WTC11 (cell line): ENCODE data around the gene FAM47E. TPM values are rescaled to one million over a fixed set of nuclear protein-coding genes. Genes with fewer than 3 reads are reported as not detected.

ENCODE experiments used
- ATAC-seq: fragments of 200-7000 bp; cut with Tn5 transposase; 2 replicates; pipeline ENCODE4 v1.10.0; 2021; ENCODE audit warnings: mild to moderate bottlenecking, moderate library complexity
- CTCF ChIA-PET: fragments of 300-600 bp; sonication (Branson Sonifier 250); formaldehyde crosslinking; loops from one replicate; lab custom pipeline; 2021; ENCODE audit warnings: antibody characterized with exemption; lab: Charles Lee
- POLR2A ChIA-PET: fragments of 350-600 bp; sonication (Branson Sonifier 250); formaldehyde crosslinking; loops from one replicate; lab custom pipeline; 2021; ENCODE audit warnings: antibody characterized with exemption; lab: Charles Lee
- DNase-seq: peaks from one replicate; pipeline ENCODE4 v3.0.0; 2021; ENCODE audit warnings: low spot score
- H3K27ac Mint-ChIP-seq: 2 replicates; pipeline ENCODE4 v1.8.0; 2021; ENCODE audit warnings: mixed read lengths
- H3K27me3 Mint-ChIP-seq: 2 replicates; pipeline ENCODE4 v1.8.0; 2021; ENCODE audit warnings: low read depth, mild to moderate bottlenecking, moderate library complexity, mixed read lengths
- H3K36me3 Mint-ChIP-seq: 2 replicates; pipeline ENCODE4 v1.8.0; 2021; ENCODE audit warnings: mixed read lengths
- H3K4me1 Mint-ChIP-seq: 2 replicates; pipeline ENCODE4 v1.8.0; 2022; ENCODE audit warnings: mixed read lengths
- H3K4me3 Mint-ChIP-seq: 2 replicates; pipeline ENCODE4 v1.8.0; 2021; ENCODE audit warnings: mild to moderate bottlenecking, moderate library complexity, mixed read lengths
- H3K9me3 Mint-ChIP-seq: 2 replicates; pipeline ENCODE4 v1.8.0; 2021; ENCODE audit warnings: mixed read lengths
- AFF4 ChIP-seq: sonication (generic); formaldehyde crosslinking; IDR thresholded peaks from 2 replicates; pipeline ENCODE4 v1.8.1; 2023; ENCODE audit warnings: mild to moderate bottlenecking, missing genetic modification reagents, borderline replicate concordance
- AR ChIP-seq: fragments of 250-450 bp; sonication (Bioruptor Pico); IDR thresholded peaks from 2 replicates; pipeline ENCODE4 v1.9.0; 2021; ENCODE audit warnings: mild to moderate bottlenecking
- CBFB ChIP-seq: sonication (generic); formaldehyde crosslinking; IDR thresholded peaks from 2 replicates; pipeline ENCODE4 v1.8.1; 2022; ENCODE audit warnings: mild to moderate bottlenecking, low read depth, missing genetic modification reagents
- CDX4 ChIP-seq: fragments of 250-450 bp; sonication (Bioruptor Pico); IDR thresholded peaks from 2 replicates; pipeline ENCODE4 v1.9.0; 2021; ENCODE audit warnings: moderate library complexity, mild to moderate bottlenecking, inconsistent platforms, borderline replicate concordance
- E2F1 ChIP-seq: sonication (generic); formaldehyde crosslinking; IDR thresholded peaks from 2 replicates; pipeline ENCODE4 v1.8.0; 2022; ENCODE audit warnings: mild to moderate bottlenecking, missing genetic modification reagents
- FOXK1 ChIP-seq: sonication (generic); formaldehyde crosslinking; IDR thresholded peaks from 2 replicates; pipeline ENCODE4 v1.8.0; 2022; ENCODE audit warnings: mild to moderate bottlenecking, moderate library complexity, missing genetic modification reagents
- FOXP1 ChIP-seq: sonication (generic); formaldehyde crosslinking; IDR thresholded peaks from 2 replicates; pipeline ENCODE4 v1.8.0; 2022; ENCODE audit warnings: missing genetic modification reagents, mild to moderate bottlenecking, moderate library complexity, borderline replicate concordance
- JAZF1 ChIP-seq: fragments of 250-450 bp; sonication (Bioruptor Pico); IDR thresholded peaks from 2 replicates; pipeline ENCODE4 v1.9.0; 2021; ENCODE audit warnings: moderate library complexity, mild to moderate bottlenecking, inconsistent platforms
- KAT7 ChIP-seq: sonication (generic); formaldehyde crosslinking; IDR thresholded peaks from 2 replicates; pipeline ENCODE4 v1.8.1; 2023; ENCODE audit warnings: missing genetic modification reagents, mild to moderate bottlenecking, borderline replicate concordance
- NR3C1 ChIP-seq: sonication (generic); formaldehyde crosslinking; conservative IDR thresholded peaks from 2 replicates; pipeline ENCODE4 v1.8.1; 2023; ENCODE audit warnings: low read depth, mild to moderate bottlenecking, missing genetic modification reagents
- RELA ChIP-seq: sonication (generic); formaldehyde crosslinking; IDR thresholded peaks from 2 replicates; pipeline ENCODE4 v1.8.1; 2022; ENCODE audit warnings: missing genetic modification reagents, mild to moderate bottlenecking, borderline replicate concordance
- SMAD4 ChIP-seq: sonication (generic); formaldehyde crosslinking; IDR thresholded peaks from 2 replicates; pipeline ENCODE4 v1.8.0; 2022; ENCODE audit warnings: mild to moderate bottlenecking, missing genetic modification reagents
- SOX15 ChIP-seq: fragments of 250-450 bp; sonication (Bioruptor Pico); IDR thresholded peaks from 2 replicates; pipeline ENCODE4 v1.9.0; 2021; ENCODE audit warnings: mild to moderate bottlenecking
- ZNF232 ChIP-seq: sonication (generic); formaldehyde crosslinking; IDR thresholded peaks from 2 replicates; pipeline ENCODE4 v1.8.0; 2022; ENCODE audit warnings: mild to moderate bottlenecking, missing genetic modification reagents
- ZNF671 ChIP-seq: fragments of 250-450 bp; sonication (Bioruptor Pico); IDR thresholded peaks from 2 replicates; pipeline ENCODE4 v1.8.0; 2021; ENCODE audit warnings: mild to moderate bottlenecking
- total RNA-seq: library from RNA; stranded (reverse); gene quantifications from 3 replicates; pipeline ENCODE4 v1.2.3, GENCODE V29; 2021
- TF ChIP-seq, protein P1 (sequence below): fragments of 250-450 bp; sonication (Bioruptor Pico); IDR thresholded peaks from 2 replicates; pipeline ENCODE4 v1.9.0; 2021; ENCODE audit warnings: mild to moderate bottlenecking, borderline replicate concordance
- TF ChIP-seq, protein P2 (sequence below): sonication (generic); formaldehyde crosslinking; IDR thresholded peaks from 2 replicates; pipeline ENCODE4 v1.8.0; 2023; ENCODE audit warnings: mild to moderate bottlenecking, missing genetic modification reagents
- TF ChIP-seq, protein P3 (sequence below): fragments of 250-450 bp; sonication (Bioruptor Pico); conservative IDR thresholded peaks from 2 replicates; pipeline ENCODE4 v1.9.0; 2021; ENCODE audit warnings: mild to moderate bottlenecking

The FAM47E gene
- total RNA-seq, 1 experiment from 2014 or later: 1.4 TPM

GRCh38 chr4:76226418-76226817 lies 25.1 kb upstream of the FAM47E start:
- H3K4me1 Mint-ChIP-seq: peaks cover 3% of the 10 kb centered on the region; the same call in 1 of the 2 replicates
- DNase-seq (no peak), ATAC-seq (no peak)
- ChIA-PET CTCF (no interaction called here), POLR2A (no interaction called here)
- H3K36me3 Mint-ChIP-seq: peaks cover 29% of the 10 kb centered on the region
- peaks cover 37% of the 10 kb centered on the region for H3K27me3 Mint-ChIP-seq
- TF ChIP-seq ZNF232 (no peak), SMAD4 (CRISPR knock-in tag) (no peak), CDX4 (CRISPR knock-in tag) (no peak), SOX15 (CRISPR knock-in tag) (no peak), KAT7 (no peak), AR (CRISPR knock-in tag) (no peak), E2F1 (no peak), FOXK1 (CRISPR knock-in tag) (no peak), ZNF671 (CRISPR knock-in tag) (no peak), CBFB (no peak), AFF4 (CRISPR knock-in tag) (no peak), RELA (CRISPR knock-in tag) (no peak), NR3C1 (CRISPR knock-in tag) (no peak), FOXP1 (CRISPR knock-in tag) (no peak), JAZF1 (CRISPR knock-in tag) (no peak)
- TF ChIP-seq, protein P1, sequence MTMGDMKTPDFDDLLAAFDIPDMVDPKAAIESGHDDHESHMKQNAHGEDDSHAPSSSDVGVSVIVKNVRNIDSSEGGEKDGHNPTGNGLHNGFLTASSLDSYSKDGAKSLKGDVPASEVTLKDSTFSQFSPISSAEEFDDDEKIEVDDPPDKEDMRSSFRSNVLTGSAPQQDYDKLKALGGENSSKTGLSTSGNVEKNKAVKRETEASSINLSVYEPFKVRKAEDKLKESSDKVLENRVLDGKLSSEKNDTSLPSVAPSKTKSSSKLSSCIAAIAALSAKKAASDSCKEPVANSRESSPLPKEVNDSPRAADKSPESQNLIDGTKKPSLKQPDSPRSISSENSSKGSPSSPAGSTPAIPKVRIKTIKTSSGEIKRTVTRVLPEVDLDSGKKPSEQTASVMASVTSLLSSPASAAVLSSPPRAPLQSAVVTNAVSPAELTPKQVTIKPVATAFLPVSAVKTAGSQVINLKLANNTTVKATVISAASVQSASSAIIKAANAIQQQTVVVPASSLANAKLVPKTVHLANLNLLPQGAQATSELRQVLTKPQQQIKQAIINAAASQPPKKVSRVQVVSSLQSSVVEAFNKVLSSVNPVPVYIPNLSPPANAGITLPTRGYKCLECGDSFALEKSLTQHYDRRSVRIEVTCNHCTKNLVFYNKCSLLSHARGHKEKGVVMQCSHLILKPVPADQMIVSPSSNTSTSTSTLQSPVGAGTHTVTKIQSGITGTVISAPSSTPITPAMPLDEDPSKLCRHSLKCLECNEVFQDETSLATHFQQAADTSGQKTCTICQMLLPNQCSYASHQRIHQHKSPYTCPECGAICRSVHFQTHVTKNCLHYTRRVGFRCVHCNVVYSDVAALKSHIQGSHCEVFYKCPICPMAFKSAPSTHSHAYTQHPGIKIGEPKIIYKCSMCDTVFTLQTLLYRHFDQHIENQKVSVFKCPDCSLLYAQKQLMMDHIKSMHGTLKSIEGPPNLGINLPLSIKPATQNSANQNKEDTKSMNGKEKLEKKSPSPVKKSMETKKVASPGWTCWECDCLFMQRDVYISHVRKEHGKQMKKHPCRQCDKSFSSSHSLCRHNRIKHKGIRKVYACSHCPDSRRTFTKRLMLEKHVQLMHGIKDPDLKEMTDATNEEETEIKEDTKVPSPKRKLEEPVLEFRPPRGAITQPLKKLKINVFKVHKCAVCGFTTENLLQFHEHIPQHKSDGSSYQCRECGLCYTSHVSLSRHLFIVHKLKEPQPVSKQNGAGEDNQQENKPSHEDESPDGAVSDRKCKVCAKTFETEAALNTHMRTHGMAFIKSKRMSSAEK (CRISPR knock-in tag): no peak
- TF ChIP-seq, protein P2, sequence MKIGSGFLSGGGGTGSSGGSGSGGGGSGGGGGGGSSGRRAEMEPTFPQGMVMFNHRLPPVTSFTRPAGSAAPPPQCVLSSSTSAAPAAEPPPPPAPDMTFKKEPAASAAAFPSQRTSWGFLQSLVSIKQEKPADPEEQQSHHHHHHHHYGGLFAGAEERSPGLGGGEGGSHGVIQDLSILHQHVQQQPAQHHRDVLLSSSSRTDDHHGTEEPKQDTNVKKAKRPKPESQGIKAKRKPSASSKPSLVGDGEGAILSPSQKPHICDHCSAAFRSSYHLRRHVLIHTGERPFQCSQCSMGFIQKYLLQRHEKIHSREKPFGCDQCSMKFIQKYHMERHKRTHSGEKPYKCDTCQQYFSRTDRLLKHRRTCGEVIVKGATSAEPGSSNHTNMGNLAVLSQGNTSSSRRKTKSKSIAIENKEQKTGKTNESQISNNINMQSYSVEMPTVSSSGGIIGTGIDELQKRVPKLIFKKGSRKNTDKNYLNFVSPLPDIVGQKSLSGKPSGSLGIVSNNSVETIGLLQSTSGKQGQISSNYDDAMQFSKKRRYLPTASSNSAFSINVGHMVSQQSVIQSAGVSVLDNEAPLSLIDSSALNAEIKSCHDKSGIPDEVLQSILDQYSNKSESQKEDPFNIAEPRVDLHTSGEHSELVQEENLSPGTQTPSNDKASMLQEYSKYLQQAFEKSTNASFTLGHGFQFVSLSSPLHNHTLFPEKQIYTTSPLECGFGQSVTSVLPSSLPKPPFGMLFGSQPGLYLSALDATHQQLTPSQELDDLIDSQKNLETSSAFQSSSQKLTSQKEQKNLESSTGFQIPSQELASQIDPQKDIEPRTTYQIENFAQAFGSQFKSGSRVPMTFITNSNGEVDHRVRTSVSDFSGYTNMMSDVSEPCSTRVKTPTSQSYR (CRISPR knock-in tag): no peak
- TF ChIP-seq, protein P3, sequence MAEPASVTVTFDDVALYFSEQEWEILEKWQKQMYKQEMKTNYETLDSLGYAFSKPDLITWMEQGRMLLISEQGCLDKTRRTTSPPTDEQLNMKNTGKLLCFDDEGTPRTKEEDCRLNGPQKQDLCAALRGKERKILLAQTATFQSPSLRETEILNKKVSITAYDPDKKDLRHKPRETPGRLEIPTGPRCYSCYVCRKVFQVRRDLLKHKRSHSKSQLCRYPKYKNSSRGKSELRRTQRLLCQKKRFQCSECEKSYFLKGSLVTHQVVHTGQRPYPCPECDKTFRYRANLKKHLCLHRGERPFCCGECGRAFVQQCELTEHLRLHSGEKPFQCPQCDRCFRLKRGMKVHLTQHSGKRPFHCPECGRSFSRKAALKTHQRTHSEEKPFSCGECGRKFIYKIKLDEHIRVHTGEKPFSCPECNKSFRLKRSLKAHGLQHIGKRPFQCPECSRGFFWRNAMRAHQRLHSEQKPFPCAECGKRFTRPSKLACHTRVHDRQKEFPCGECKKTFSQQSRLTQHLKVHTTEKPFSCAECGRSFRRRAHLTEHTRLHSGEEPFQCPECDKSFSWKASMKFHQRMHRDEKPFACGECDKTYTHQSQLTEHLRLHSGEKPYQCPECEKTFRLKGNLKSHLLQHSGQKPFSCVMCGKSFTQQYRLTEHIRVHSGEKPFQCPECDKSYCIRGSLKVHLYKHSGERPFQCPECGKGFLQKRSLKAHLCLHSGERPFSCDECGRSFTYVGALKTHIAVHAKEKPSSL (CRISPR knock-in tag): no peak
- no peak overlapping the region for H3K27ac Mint-ChIP-seq
- peaks cover 35% of the 10 kb centered on the region for H3K9me3 Mint-ChIP-seq
- H3K4me3 Mint-ChIP-seq: no peak overlapping the region
